ENCODE data around the gene AQP4. TPM values are rescaled to one million over a fixed set of nuclear protein-coding genes. Genes with fewer than 3 reads are reported as not detected.

Gene AQP4
- total and polyA plus RNA-seq, 2 experiments from 2014 or later, result 4.9 to 12.8 TPM

GRCh38 chr18:26853401-26853800 lies 12.1 kb downstream of the AQP4 start:
- no peak for DNase-seq (ENCODE audit: low spot score)
- no peak overlapping the region for H3K4me3 ChIP-seq
- 89% methylated on average over 2 of the region's 2 CpGs for WGBS (ENCODE audit: low lambda C conversion rate, missing lambda C conversion rate)
- H4K20me1 ChIP-seq (ENCODE audit: insufficient read depth, poor library complexity, severe bottlenecking), result no peaks in the 10 kb centered on the region
- H3K36me3 ChIP-seq (replicated peaks; ENCODE audit: insufficient read depth, low read depth), result no peaks in the 10 kb centered on the region
- TF ChIP-seq, protein P1, sequence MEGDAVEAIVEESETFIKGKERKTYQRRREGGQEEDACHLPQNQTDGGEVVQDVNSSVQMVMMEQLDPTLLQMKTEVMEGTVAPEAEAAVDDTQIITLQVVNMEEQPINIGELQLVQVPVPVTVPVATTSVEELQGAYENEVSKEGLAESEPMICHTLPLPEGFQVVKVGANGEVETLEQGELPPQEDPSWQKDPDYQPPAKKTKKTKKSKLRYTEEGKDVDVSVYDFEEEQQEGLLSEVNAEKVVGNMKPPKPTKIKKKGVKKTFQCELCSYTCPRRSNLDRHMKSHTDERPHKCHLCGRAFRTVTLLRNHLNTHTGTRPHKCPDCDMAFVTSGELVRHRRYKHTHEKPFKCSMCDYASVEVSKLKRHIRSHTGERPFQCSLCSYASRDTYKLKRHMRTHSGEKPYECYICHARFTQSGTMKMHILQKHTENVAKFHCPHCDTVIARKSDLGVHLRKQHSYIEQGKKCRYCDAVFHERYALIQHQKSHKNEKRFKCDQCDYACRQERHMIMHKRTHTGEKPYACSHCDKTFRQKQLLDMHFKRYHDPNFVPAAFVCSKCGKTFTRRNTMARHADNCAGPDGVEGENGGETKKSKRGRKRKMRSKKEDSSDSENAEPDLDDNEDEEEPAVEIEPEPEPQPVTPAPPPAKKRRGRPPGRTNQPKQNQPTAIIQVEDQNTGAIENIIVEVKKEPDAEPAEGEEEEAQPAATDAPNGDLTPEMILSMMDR (IDR thresholded peaks at IDR 0.05; ENCODE audit: poor library complexity), result no peak
- no peaks in the 10 kb centered on the region for H3K27me3 ChIP-seq
- H2AFZ ChIP-seq, result no peak overlapping the region
- H3K4me1 ChIP-seq (ENCODE audit: insufficient read depth), result no peaks in the 10 kb centered on the region
- no peaks in the 10 kb centered on the region for H3K9me2 ChIP-seq (replicated peaks; ENCODE audit: insufficient read depth)
- H3K4me2 ChIP-seq, result no peak overlapping the region
- no peak overlapping the region for H3K27ac ChIP-seq
- no peaks in the 10 kb centered on the region for H3K9me3 ChIP-seq (ENCODE audit: low read depth)
- H3K79me2 ChIP-seq, result no peaks in the 10 kb centered on the region

- WGBS (ENCODE audit: low lambda C conversion rate, missing lambda C conversion rate), result 93% methylated on average over 1 of the region's 1 CpG
- no peaks in the 10 kb centered on the region for H3K79me2 ChIP-seq
- H2AFZ ChIP-seq, result no peak overlapping the region
- H3K4me2 ChIP-seq, result no peak overlapping the region
- H3K9me2 ChIP-seq (replicated peaks; ENCODE audit: insufficient read depth), result no peaks in the 10 kb centered on the region
- H3K27ac ChIP-seq, result no peak overlapping the region
- no peaks in the 10 kb centered on the region for H3K36me3 ChIP-seq (replicated peaks; ENCODE audit: insufficient read depth, low read depth)
- no peaks in the 10 kb centered on the region for H4K20me1 ChIP-seq (ENCODE audit: insufficient read depth, poor library complexity, severe bottlenecking)
- no peaks in the 10 kb centered on the region for H3K4me1 ChIP-seq (ENCODE audit: insufficient read depth)
- no peak for DNase-seq (ENCODE audit: low spot score)
- no peaks in the 10 kb centered on the region for H3K9me3 ChIP-seq (ENCODE audit: low read depth)
- no peaks in the 10 kb centered on the region for H3K27me3 ChIP-seq
- TF ChIP-seq EZH2 (IDR thresholded peaks at IDR 0.05; ENCODE audit: borderline replicate concordance), result no peak
- no peak overlapping the region for H3K4me3 ChIP-seq
These were observed 21.7 kb downstream of the AQP4 start for GRCh38 chr18:26843760-26844159.

DNA sequence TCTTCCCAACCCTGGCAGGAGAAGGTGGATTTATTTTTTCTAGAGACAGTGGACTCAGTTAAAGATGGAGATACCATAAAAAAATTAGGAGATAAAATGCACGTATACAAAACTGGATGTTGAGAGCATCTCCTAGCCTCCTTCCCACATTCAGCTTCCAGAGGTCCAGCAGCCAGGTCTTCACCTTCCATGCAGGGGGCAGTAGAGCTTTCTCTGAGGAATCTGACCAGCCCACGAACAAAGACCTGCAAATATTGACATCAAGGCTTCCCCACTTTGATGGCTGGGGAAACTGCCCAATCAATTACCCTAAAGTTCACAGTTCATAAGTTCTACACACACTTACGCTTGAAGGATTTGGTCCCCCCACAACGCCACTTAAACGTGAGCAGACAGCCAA lies 24.5 kb downstream of the AQP4 start:
- Histone ChIP-seq H2AFZ (no peak overlapping the region), H3K4me3 (no peak overlapping the region), H3K4me2 (no peak overlapping the region), H3K27me3 (no peaks in the 10 kb centered on the region), H3K4me1 (ENCODE audit: insufficient read depth) (no peaks in the 10 kb centered on the region), H3K36me3 (replicated peaks; ENCODE audit: insufficient read depth, low read depth) (no peaks in the 10 kb centered on the region), H3K79me2 (no peaks in the 10 kb centered on the region), H4K20me1 (ENCODE audit: insufficient read depth, poor library complexity, severe bottlenecking) (no peaks in the 10 kb centered on the region), H3K9me2 (replicated peaks; ENCODE audit: insufficient read depth) (no peaks in the 10 kb centered on the region), H3K27ac (no peak overlapping the region), H3K9me3 (ENCODE audit: low read depth) (no peaks in the 10 kb centered on the region)
- no peak for DNase-seq (ENCODE audit: low spot score)
- TF ChIP-seq EZH2 (IDR thresholded peaks at IDR 0.05; ENCODE audit: borderline replicate concordance) (no peak), EZH2phosphoT487 (IDR thresholded peaks at IDR 0.05; ENCODE audit: low read depth, severe bottlenecking, unreplicated experiment) (no peak)
- TF ChIP-seq, protein P1 (IDR thresholded peaks at IDR 0.05; ENCODE audit: poor library complexity), result no peak
- 72% methylated on average over 5 of the region's 5 CpGs for WGBS (ENCODE audit: low lambda C conversion rate, missing lambda C conversion rate)

GRCh38 chr18:26839609-26840008 lies 25.9 kb downstream of the AQP4 start:
- no peak overlapping the region for H2AFZ ChIP-seq
- H3K4me3 ChIP-seq, result no peak overlapping the region
- no peaks in the 10 kb centered on the region for H3K9me2 ChIP-seq (replicated peaks; ENCODE audit: insufficient read depth)
- no peaks in the 10 kb centered on the region for H3K79me2 ChIP-seq
- WGBS (ENCODE audit: low lambda C conversion rate, missing lambda C conversion rate), result 67% methylated on average over 2 of the region's 2 CpGs
- no peaks in the 10 kb centered on the region for H4K20me1 ChIP-seq (ENCODE audit: insufficient read depth, poor library complexity, severe bottlenecking)
- no peaks in the 10 kb centered on the region for H3K36me3 ChIP-seq (replicated peaks; ENCODE audit: insufficient read depth, low read depth)
- DNase-seq (ENCODE audit: low spot score), result no peak
- H3K4me2 ChIP-seq, result no peak overlapping the region
- no peaks in the 10 kb centered on the region for H3K27me3 ChIP-seq
- no peaks in the 10 kb centered on the region for H3K9me3 ChIP-seq (ENCODE audit: low read depth)
- no peak for TF ChIP-seq EZH2 (IDR thresholded peaks at IDR 0.05; ENCODE audit: borderline replicate concordance)
- TF ChIP-seq, protein P1 (IDR thresholded peaks at IDR 0.05; ENCODE audit: poor library complexity), result no peak
- TF ChIP-seq EZH2phosphoT487 (IDR thresholded peaks at IDR 0.05; ENCODE audit: low read depth, severe bottlenecking, unreplicated experiment), result no peak
- H3K4me1 ChIP-seq (ENCODE audit: insufficient read depth), result no peaks in the 10 kb centered on the region
- no peak overlapping the region for H3K27ac ChIP-seq

Measured in hepatocyte (in vitro differentiated cells).